Liver (tissue), 9 donors: ENCODE data around the gene CFAP90. TPM values are rescaled to one million over a fixed set of nuclear protein-coding genes. Genes with fewer than 3 reads are reported as not detected.

ENCODE experiments used
- DNase-seq: peaks from one replicate; pipeline ENCODE4 v3.0.0-alpha.2; 2017; ENCODE audit warnings: low spot score
- H3K27ac ChIP-seq, 2 donors: one replicate each; pipeline ENCODE4 v1.7.0; 2013; ENCODE audit warnings: inconsistent platforms in 2 of 2, low read length in 2 of 2, control low read depth in 1 of 2, low read depth in 1 of 2, mild to moderate bottlenecking in 1 of 2
- H3K27me3 ChIP-seq, 4 donors: one replicate each; pipeline versions ENCODE4 v1.6.1 to v1.7.0; 2013; ENCODE audit warnings: low read length in 3 of 4, inconsistent platforms in 1 of 4, mild to moderate bottlenecking in 1 of 4, moderate library complexity in 1 of 4; ENCODE audit not compliant: control insufficient read depth in 4 of 4, insufficient read depth in 4 of 4
- H3K36me3 ChIP-seq, 4 donors: one replicate each; pipeline versions ENCODE4 v1.6.1 to v1.7.0; 2013; ENCODE audit warnings: low read length in 3 of 4, mild to moderate bottlenecking in 3 of 4, low read depth in 1 of 4, moderate library complexity in 1 of 4; ENCODE audit not compliant: control insufficient read depth in 4 of 4, insufficient read depth in 3 of 4
- H3K4me1 ChIP-seq, 4 donors: one replicate each; pipeline versions ENCODE4 v1.6.1 to v1.7.0; 2013; ENCODE audit warnings: low read length in 3 of 4, mild to moderate bottlenecking in 3 of 4, moderate library complexity in 1 of 4; ENCODE audit not compliant: control insufficient read depth in 4 of 4, insufficient read depth in 4 of 4
- H3K4me3 ChIP-seq, 3 donors: one replicate each; pipeline versions ENCODE4 v1.6.1 to v1.7.0; 2013; ENCODE audit warnings: low read length in 3 of 3, control low read depth in 1 of 3, low read depth in 1 of 3, mild to moderate bottlenecking in 1 of 3
- H3K9ac ChIP-seq, 2 donors: one replicate each; pipeline ENCODE4 v1.7.0; 2013; ENCODE audit warnings: low read length in 2 of 2, mild to moderate bottlenecking in 2 of 2, moderate library complexity in 2 of 2, control low read depth in 1 of 2, low read depth in 1 of 2
- H3K9me3 ChIP-seq, 4 donors: one replicate each; pipeline versions ENCODE4 v1.6.1 to v1.7.0; 2013; ENCODE audit warnings: low read length in 3 of 4; ENCODE audit not compliant: control insufficient read depth in 4 of 4
- EGR1 ChIP-seq, 2 donors: IDR thresholded peaks; 2 replicates each; pipeline ENCODE4 v1.6.1; 2016 to 2018; ENCODE audit warnings: antibody characterized with exemption in 2 of 2, low read depth in 2 of 2
- FOXA1 ChIP-seq: IDR thresholded peaks from 2 replicates; pipeline ENCODE4 v1.6.1; 2016; ENCODE audit warnings: antibody characterized with exemption
- GABPA ChIP-seq, 2 donors: IDR thresholded peaks in 1 of 2; conservative IDR thresholded peaks in 1 of 2; 2 replicates each; pipeline ENCODE4 v1.6.1; 2016; ENCODE audit warnings: antibody characterized with exemption in 2 of 2, mild to moderate bottlenecking in 1 of 2, moderate library complexity in 1 of 2
- HNF4A ChIP-seq, 2 donors: conservative IDR thresholded peaks; 2 replicates each; pipeline ENCODE4 v1.6.1; 2016; ENCODE audit warnings: antibody characterized with exemption in 2 of 2, mild to moderate bottlenecking in 2 of 2
- HNF4G ChIP-seq: IDR thresholded peaks from 2 replicates; pipeline ENCODE4 v1.6.1; 2016; ENCODE audit warnings: antibody characterized with exemption
- JUND ChIP-seq, 2 donors: IDR thresholded peaks; 2 replicates each; pipeline ENCODE4 v1.6.1; 2016; ENCODE audit warnings: antibody characterized with exemption in 2 of 2
- NR2F2 ChIP-seq: IDR thresholded peaks from 2 replicates; pipeline ENCODE4 v1.6.1; 2016; ENCODE audit warnings: antibody characterized with exemption
- RAD21 ChIP-seq, 2 donors: IDR thresholded peaks; 2 replicates each; pipeline ENCODE4 v1.6.1; 2016; ENCODE audit warnings: antibody characterized with exemption in 2 of 2, mild to moderate bottlenecking in 2 of 2
- RXRA ChIP-seq, 2 donors: IDR thresholded peaks; 2 replicates each; pipeline ENCODE4 v1.6.1; 2017 to 2018; ENCODE audit warnings: antibody characterized with exemption in 2 of 2, mild to moderate bottlenecking in 1 of 2
- SP1 ChIP-seq: IDR thresholded peaks from 2 replicates; pipeline ENCODE4 v1.6.1; 2018; ENCODE audit warnings: antibody characterized with exemption, mild to moderate bottlenecking
- TAF1 ChIP-seq: conservative IDR thresholded peaks from 2 replicates; pipeline ENCODE4 v1.6.1; 2016; ENCODE audit warnings: antibody characterized with exemption, mild to moderate bottlenecking
- YY1 ChIP-seq: IDR thresholded peaks from 2 replicates; pipeline ENCODE4 v1.6.1; 2016; ENCODE audit warnings: antibody characterized with exemption, mild to moderate bottlenecking
- ZBTB33 ChIP-seq: IDR thresholded peaks from 2 replicates; pipeline ENCODE4 v1.6.1; 2016; ENCODE audit warnings: antibody characterized with exemption
- WGBS: extraction: QIAGEN DNeasy Blood & Tissue Kit; methylation state at CpG from one replicate; pipeline ENCODE4 v1.1.7; 2013; 5-methylcytosine and 5-hydroxymethylcytosine counted together
- polyA plus RNA-seq, 2 donors: library from polyadenylated mRNA; stranded (reverse) in 1 of 2; unstranded in 1 of 2; fragments of 200-250 nt in 1 of 2; fragments of >200 nt in 1 of 2; fragmentation: Nextera tagmentation in 1 of 2; extraction: Ambion mirVana in 1 of 2; gene quantifications; one replicate each; pipeline versions ENCODE4 v1.2.1 to v1.2.3, GENCODE V29; 2013 to 2015
- total RNA-seq, 2 donors: library from RNA; depleted of rRNA; stranded (reverse); fragments of >200 nt; gene quantifications; one replicate each; pipeline ENCODE4 v1.2.3, GENCODE V29; 2014
- TF ChIP-seq, protein P1 (sequence below): fragments of 150-350 bp; IDR thresholded peaks from 2 replicates; pipeline ENCODE4 v1.5.1; 2017; ENCODE audit warnings: improper control_type of control experiment, low read depth, low read length; ENCODE audit not compliant: missing input control
- TF ChIP-seq, protein P2 (sequence below): IDR thresholded peaks from 2 replicates; pipeline ENCODE4 v1.6.1; 2016; ENCODE audit warnings: antibody characterized with exemption
- donor health status: healthy.
- donor health status: healthy.
- donor health status: healthy.
- donor health status: healthy.
- donor health status: healthy.

The CFAP90 gene
- total and polyA plus RNA-seq, 4 donors = 0.42 to 1.0 (median 0.59) TPM

DNA sequence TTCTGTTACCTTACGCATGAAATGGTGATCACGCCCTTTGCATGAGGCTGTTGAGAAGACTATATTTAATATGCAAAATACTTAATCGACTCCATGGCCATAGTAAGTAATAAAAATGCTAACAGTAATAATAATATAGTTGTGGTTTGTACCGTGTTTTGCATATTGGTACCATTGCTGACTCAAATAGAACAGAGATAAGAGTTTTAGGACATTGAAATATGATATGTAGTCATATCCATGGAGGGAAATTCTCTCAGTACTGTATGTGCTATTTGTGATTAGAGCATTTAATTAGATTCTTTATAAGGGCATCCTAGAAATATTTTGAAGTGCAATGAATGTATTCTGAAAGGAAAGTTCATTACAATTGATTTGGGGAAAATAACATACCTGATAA, 41.9 kb downstream of the CFAP90 start (continued):
- TF ChIP-seq YY1 (no peak), RAD21 (IDR thresholded peaks at IDR 0.05) (no peak)

GRCh38 chr5:7805379-7805778, 45.6 kb downstream of the CFAP90 start:
- no peak for DNase-seq
- Histone ChIP-seq H3K27me3 (peaks cover 0 to 2% (median 0%) of the 10 kb centered on the region in 4 donors), H3K9me3 (no peaks in the 10 kb centered on the region), H3K4me1 (no peaks in the 10 kb centered on the region), H3K4me3 (no peak overlapping the region), H3K36me3 (no peaks in the 10 kb centered on the region), H3K9ac (no peak overlapping the region), H3K27ac (no peak overlapping the region)
- TF ChIP-seq, protein P1, sequence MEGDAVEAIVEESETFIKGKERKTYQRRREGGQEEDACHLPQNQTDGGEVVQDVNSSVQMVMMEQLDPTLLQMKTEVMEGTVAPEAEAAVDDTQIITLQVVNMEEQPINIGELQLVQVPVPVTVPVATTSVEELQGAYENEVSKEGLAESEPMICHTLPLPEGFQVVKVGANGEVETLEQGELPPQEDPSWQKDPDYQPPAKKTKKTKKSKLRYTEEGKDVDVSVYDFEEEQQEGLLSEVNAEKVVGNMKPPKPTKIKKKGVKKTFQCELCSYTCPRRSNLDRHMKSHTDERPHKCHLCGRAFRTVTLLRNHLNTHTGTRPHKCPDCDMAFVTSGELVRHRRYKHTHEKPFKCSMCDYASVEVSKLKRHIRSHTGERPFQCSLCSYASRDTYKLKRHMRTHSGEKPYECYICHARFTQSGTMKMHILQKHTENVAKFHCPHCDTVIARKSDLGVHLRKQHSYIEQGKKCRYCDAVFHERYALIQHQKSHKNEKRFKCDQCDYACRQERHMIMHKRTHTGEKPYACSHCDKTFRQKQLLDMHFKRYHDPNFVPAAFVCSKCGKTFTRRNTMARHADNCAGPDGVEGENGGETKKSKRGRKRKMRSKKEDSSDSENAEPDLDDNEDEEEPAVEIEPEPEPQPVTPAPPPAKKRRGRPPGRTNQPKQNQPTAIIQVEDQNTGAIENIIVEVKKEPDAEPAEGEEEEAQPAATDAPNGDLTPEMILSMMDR = no peak
- no peak for TF ChIP-seq ZBTB33
- no peak for TF ChIP-seq NR2F2
- peak in 1 of 2 donors; percentile 24 for TF ChIP-seq RAD21 (IDR thresholded peaks at IDR 0.05)
- TF ChIP-seq, protein P2, sequence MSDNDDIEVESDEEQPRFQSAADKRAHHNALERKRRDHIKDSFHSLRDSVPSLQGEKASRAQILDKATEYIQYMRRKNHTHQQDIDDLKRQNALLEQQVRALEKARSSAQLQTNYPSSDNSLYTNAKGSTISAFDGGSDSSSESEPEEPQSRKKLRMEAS = no peak
- TF ChIP-seq FOXA1 = no peak
- TF ChIP-seq TAF1 = no peak
- TF ChIP-seq EGR1 (IDR thresholded peaks at IDR 0.05; ENCODE audit: low read depth in 2 of 2) = no peak
- whole genome bisulfite sequencing = 86% methylated on average over 2 of the region's 2 CpGs

GRCh38 chr5:7803937-7804336, 47.0 kb downstream of the CFAP90 start:
- Histone ChIP-seq H3K9me3 (no peaks in the 10 kb centered on the region), H3K27me3 (peaks cover 0 to 2% (median 0%) of the 10 kb centered on the region in 4 donors), H3K9ac (no peak overlapping the region), H3K4me3 (no peak overlapping the region), H3K36me3 (no peaks in the 10 kb centered on the region), H3K27ac (no peak overlapping the region), H3K4me1 (no peaks in the 10 kb centered on the region)
- TF ChIP-seq, protein P2 = no peak
- TF ChIP-seq HNF4G (no peak), RAD21 (IDR thresholded peaks at IDR 0.05) (no peak), NR2F2 (no peak), TAF1 (no peak), YY1 (no peak), JUND (IDR thresholded peaks at IDR 0.05) (no peak), SP1 (no peak), HNF4A (conservative IDR thresholded peaks at IDR 0.05) (no peak), RXRA (IDR thresholded peaks at IDR 0.05) (no peak), EGR1 (IDR thresholded peaks at IDR 0.05; ENCODE audit: low read depth in 2 of 2) (no peak), GABPA (IDR thresholded peaks at IDR 0.05 in 1 of 2, conservative IDR thresholded peaks at IDR 0.05 in 1 of 2) (no peak), FOXA1 (no peak)
- TF ChIP-seq, protein P1 = no peak
- 72% methylated on average over 2 of the region's 2 CpGs for WGBS
- no peak for DNase-seq
